Subcutaneous adipose tissue (tissue), 4 donors: ENCODE measurements around the gene ATF6. TPM values are rescaled to one million over a fixed set of nuclear protein-coding genes. Genes with fewer than 3 reads are reported as not detected.

Source experiments
- CTCF ChIP-seq: fragments of 450-650 bp; IDR thresholded peaks from one replicate; pipeline ENCODE4 v1.5.1; 2016; ENCODE audit warnings: low read depth, mild to moderate bottlenecking, control low read depth, antibody characterized with exemption, moderate library complexity
- total RNA-seq, 4 donors: library from RNA; depleted of rRNA; stranded (reverse); fragments of >200 nt; gene quantifications; one replicate each; pipeline ENCODE4 v1.1.0, GENCODE V29; 2016

ATF6 gene
- total RNA-seq, 4 donors from 2014 or later: 22.0 to 48.9 (median 30.4) TPM

GRCh38 chr1:161763522-161764098, 2.5 kb upstream of the ATF6 start:
- no peak for TF ChIP-seq CTCF

GRCh38 chr1:161768461-161768860, 2.3 kb downstream of the ATF6 start:
- TF ChIP-seq CTCF: no peak

- TF ChIP-seq CTCF: no peak
Measured at GRCh38 chr1:161768986-161769672, 3.0 kb downstream of the ATF6 start.

GRCh38 chr1:161770250-161770649, 4.1 kb downstream of the ATF6 start:
- no peak for TF ChIP-seq CTCF

GRCh38 chr1:161771161-161771560, 5.0 kb downstream of the ATF6 start:
- no peak for TF ChIP-seq CTCF

- TF ChIP-seq CTCF: no peak
Measured at GRCh38 chr1:161771973-161772372, 5.9 kb downstream of the ATF6 start.

- TF ChIP-seq CTCF: no peak
Measured at GRCh38 chr1:161772397-161772796, 6.3 kb downstream of the ATF6 start.
